LHCN-M2 (cell line): ENCODE results near the gene CCDC183. TPM values are rescaled to one million over a fixed set of nuclear protein-coding genes. Genes with fewer than 3 reads are reported as not detected.
"Not testable (repeated sequence)": the region's sequence is repeated elsewhere in the genome, so short reads cannot be mapped to it uniquely, and the experiment has no call there.

Experiments used
- DNase-seq: peaks from one replicate; pipeline ENCODE4 v3.0.0-alpha.2; 2012; ENCODE audit warnings: low read depth
- total RNA-seq: library from RNA; depleted of rRNA; stranded (reverse); fragments of >200 nt; gene quantifications from 2 replicates; pipeline ENCODE4 v1.2.3, GENCODE V29; 2014

The CCDC183 gene
- total RNA-seq, 1 experiment from 2014 or later = 1.4 TPM

GRCh38 chr9:136760834-136761544 is 35.1 kb upstream of the CCDC183 start:
- peak; percentile 53 for DNase-seq

DNA sequence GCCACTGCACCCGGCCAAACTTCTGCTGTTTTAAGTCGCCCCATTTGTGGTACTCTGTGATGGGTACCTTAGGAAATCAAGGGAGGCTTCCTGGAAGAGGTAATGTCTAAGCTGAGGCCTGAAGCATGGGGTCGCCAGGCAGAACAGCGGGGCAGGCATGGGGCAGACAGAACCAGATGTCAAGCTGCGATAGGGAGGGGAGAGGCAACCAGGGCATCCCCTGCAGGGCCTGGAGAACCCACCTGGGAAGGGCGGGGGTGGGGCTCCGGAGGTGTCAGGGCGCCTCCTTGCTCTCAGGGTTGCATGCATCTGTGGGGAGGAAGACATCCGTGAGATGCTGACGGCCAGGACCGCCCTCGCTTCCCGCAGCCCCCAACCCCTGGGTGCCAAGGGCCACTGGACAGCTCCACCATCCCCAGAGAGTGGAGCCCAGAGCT is 34.6 kb upstream of the CCDC183 start:
- DNase-seq = no peak

- DNase-seq = no peak
Observed at GRCh38 chr9:136762221-136762691, 33.9 kb upstream of the CCDC183 start.

GRCh38 chr9:136762915-136763648 is 33.1 kb upstream of the CCDC183 start:
- DNase-seq = no peak

- DNase-seq = no peak
Observed at GRCh38 chr9:136763649-136764035, 32.5 kb upstream of the CCDC183 start.

DNA sequence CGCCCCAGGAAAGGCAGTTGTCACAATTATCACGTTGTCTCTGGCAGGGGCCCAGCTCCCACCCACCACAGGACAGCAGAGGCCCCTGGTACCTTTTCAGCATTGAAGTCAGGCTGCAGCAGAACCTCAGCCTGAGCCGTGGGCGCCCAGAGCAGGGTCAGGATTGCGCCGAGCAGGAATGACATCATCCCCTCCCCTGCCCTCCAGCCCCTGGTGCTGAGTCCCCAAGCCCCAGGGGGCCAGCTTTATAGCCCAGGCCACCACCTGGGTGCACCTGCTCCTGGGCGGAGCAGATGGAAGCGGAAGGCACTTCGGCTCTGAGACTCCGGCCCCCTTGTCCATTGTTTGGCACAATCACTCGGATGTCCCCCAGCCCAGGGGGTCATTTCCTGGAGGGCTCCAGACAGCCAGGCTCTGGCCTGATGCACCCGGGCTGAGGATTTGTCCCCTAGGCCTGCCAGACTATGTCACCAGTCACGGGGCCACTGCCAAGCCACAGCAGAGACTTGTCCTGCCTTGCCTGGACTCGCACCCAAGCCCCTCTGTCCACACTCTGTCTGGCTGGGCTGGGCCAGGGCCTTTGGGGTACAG is 31.7 kb upstream of the CCDC183 start, which contains the start of gene LCN15:
LCN15 (minus strand) TSS at position 218 of the 591 bp plus-strand sequence; CDS start at position 188, 30 bp downstream.
- DNase-seq = no peak

DNA sequence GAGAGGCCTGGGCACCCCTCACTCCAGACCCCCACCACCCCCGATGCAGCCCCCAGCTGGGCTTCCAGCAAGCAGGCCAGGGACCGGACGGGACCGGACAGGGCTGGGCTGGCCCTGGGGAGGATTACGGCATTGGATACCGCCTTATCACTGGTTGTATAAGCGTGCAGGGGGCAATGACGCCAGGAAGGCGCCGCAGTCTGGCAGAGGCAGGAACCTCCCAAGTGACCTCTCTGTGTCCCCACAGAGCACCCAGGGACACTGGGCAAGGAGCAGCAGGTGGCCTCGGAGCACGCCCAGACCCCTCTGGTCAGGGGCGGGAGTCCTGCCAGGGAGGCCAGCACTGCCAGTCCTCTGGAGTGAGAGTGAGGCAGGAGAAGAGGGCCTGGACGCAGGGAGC is 31.1 kb upstream of the CCDC183 start:
- DNase-seq = no peak

DNA sequence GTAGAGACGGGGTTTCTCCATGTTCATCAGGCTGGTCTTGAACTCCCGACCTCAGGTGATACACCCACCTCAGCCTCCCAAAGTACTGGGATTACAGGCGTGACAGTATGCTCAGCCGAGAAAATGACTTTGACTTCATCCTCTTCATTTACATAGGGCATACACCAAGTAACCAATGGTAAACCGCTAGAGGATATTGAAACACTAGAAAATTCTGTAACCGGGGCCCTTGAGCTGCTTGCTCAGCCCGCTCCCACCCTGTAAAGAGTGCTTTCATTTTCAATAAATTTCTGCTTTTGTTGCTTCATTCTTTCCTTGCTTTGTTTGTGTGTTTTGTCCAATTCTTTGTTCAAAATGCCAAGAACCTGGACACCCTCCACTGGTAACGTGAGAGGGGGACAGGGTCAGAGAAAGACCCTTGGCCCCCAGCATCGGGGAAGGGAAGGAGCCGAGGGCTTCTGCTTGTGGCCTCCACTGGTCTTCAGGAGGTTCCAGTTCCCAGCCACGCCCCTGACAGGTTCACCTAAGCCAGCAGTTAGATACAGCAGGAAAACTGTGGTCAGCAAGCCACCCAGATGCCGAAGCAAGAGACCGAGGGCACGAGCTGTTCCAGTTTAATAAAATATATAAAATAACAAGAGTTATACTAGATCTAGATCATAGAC is 30.3 kb upstream of the CCDC183 start:
- not testable (repeated sequence) for DNase-seq

DNA sequence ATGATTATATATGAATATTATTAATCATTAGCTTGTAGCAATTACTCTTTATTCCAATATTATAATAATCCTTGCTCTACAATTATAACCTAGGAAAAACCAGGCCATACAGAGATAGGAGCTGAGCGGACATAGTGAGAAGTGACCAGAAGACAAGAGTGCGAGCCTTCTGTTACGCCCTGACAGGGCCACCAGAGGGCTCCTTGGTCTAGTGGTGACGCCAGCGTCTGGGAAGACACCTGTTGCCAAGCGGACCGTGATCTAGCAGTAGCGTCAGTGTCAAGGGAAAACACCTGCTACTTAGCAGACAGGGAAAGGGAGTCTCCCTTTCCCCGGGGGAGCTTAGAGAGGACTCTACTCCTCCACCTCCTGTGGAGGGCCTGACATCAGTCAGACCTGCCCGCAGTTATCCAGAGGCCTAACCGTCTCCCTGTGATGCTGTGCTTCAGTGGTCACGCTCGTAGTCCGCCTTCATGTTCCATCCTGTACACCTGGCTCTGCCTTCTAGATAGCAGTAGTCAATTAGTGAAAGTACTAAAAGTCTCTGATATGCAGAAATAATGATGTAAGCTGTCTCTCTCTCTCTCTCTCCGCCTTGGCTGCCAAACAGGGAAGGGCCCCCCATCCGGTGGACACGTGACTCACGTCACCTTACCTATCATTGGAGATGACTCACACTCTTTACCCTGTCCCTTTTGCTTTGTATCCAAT is 29.6 kb upstream of the CCDC183 start:
- peak; percentile 50 for DNase-seq

GRCh38 chr9:136769710-136770191 is 26.4 kb upstream of the CCDC183 start:
- no peak for DNase-seq

DNA sequence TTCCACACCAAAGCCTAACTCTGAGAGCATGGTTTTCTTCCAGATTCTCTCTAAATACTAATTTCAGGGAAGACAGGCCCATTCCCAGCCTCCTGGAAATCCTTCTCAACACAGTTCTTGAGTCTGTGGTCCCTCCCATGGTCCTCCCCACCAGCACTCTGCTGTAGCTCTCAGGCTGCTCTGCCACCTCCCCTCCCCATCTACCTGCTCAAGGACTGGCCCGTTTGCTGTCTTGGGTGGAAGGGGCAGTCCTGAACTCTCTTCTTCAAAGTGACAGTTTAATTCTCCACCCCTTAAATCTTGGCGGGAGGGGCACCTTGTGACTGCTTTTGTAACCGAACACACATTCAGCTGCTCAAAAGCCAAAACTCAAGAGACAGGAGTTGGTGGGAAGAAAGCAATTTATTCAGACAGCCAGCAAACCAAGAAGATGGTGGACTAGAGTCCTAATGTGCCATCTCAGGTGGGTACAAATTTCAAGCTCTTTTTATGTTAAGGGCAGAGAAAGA is 24.2 kb upstream of the CCDC183 start:
- DNase-seq = no peak

DNA sequence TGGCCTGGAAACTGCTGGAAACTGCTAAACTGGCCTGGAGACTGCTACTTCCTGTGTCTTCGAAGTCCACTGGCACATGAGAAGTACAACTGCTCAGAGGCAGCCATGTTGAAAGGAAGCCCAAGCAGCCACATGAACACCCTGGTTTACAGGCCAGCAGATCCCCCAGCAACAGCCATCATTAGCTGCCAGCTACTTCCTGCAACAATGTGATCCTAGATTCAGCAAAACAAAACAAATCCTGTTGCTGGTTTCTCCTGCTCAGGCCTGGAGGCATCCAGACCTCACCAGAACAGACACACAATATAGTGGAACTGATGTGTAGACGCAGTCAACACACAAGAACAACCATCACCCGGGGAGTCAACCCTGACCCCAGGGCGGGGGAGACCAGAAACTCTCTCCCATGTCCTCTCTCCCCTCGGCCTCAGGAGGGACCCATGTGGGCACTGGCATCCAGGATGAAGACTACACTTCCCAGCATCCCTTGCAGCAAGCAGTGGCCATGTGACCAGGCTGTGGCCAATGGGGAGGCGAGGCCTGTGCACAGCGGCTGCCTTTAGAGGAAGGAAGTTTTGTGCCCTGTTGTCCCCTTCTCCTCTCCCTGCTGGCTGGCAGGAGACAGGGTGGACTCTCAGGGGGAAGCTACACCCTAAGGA is 22.6 kb upstream of the CCDC183 start:
- no peak for DNase-seq

DNA sequence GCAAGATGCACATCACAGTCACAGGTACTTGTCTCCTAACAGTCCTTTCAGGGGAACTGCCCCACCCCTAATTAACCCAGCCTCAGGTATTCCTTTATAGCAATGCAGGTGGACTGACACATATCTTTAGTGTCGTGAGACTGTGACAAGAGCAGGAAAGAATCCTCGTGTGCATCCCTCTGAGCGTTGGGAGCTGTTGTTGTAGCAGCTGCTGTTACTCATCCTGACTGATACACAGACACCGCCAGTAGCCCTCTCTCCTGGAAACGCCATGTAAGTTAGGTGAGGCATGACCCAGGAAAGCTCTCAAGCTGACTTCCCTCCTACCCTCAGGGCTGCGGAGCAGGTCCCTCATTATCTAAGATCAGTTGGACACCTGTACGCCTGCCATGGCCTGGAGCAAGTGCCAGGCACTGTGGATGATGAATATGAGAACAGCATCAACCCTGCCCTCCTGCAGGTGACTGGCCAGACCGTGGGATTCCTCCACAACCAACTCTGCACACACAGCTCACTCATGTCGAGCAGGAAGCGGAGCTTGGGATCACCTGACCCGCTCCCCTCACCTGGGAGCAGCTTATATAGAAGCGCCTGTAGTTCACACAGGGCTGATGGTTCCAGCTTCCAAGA is 21.6 kb upstream of the CCDC183 start:
- DNase-seq = no peak

DNA sequence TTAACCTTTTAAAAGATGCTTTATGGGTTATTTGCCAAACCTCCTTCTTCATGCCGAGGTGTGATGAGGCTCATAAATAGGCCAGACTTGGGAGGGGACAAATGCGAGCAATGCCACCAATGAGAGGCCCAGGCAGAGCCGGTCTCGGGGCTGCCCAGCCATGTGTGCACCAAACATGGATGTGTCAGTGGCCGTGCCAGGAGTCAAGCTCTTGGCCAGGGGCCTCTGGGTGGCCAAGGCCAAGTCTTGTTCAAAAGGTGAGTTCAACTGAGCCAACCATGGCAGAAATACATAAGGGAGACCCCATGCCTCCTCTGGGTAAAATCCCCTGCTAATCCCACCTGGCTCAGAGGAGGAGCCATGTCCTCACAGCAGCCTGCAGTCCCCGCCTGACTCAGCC is 20.9 kb upstream of the CCDC183 start:
- no peak for DNase-seq

GRCh38 chr9:136776947-136777346 is 19.2 kb upstream of the CCDC183 start:
- DNase-seq = no peak

DNA sequence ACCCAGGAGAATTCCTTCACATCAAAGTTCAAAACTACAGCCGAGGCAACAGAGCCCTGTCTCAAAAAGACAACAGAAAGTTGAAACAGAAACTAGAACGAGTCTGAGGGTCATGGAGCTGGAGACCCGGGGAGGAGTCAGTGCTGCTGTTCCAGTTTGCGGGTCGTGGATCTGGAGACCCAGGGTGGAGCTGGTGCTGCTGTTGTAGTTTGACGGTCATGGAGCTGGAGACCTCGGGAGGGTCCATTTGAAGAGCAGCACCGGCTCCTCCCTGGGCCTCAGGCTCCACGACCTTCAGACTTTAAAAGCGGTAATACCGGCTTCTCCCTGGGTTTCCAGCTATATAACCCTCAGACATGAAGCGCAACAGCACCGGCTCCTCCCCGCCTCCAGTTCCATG is 18.8 kb upstream of the CCDC183 start:
- DNase-seq = no peak

GRCh38 chr9:136779808-136780207 is 16.3 kb upstream of the CCDC183 start:
- no peak for DNase-seq

GRCh38 chr9:136782452-136782851 is 13.7 kb upstream of the CCDC183 start:
- DNase-seq = no peak

DNA sequence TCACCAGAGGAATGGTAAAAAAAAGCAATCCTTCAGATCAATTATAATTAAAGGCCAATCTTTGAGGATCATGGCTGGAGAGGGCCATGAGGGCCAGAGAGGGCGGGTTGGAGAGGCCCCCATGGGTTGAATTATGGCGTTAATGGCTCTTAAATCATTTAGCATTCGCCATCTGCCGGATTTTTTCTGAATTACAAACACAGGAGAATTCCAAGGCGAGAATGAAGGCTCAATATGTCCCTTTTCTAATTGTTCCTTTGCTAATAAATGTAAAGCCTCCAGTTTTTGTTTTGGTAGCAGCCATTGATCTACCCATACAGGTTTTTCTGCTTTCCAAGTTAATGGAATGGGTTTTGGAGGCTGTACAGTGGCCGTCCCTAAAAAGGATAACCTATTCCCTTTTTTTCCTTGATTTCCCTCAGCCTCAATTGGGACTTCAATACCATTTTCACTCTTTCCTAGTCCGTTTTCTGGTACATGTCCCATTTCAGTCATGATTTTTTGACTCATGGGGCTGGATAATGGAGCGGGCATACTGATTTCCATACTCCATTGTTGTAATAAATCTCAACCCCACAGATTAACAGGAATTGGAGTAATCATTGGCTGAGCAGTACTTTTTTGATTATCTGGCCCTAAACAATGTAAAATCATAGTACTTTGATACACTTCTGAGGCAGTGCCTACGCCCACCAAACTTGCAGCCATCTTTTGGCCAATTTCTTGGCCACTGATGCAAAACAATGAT is 11.7 kb upstream of the CCDC183 start:
- DNase-seq = no peak
